ENCODE results near the gene SIPA1L3.

DNA sequence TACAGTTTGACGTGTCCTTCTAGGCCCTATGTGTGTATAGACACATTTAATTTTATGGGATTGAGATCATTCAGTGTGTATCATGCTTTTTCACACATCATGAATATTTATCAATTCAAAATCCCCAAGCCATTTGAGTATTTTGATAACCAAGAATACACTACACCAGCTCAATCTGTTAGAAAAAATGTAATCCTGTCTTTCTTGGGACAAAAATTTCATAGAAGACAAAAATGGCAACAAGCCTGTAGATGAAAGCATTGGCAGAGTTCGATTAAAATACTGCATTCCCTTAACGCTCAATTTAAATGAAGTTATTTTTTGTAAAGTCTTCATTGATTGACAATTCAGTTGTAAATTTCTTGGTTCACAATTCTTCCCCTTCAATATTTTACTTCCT is 42.5 kb upstream of the SIPA1L3 start:
- TF ChIP-seq, protein P1, sequence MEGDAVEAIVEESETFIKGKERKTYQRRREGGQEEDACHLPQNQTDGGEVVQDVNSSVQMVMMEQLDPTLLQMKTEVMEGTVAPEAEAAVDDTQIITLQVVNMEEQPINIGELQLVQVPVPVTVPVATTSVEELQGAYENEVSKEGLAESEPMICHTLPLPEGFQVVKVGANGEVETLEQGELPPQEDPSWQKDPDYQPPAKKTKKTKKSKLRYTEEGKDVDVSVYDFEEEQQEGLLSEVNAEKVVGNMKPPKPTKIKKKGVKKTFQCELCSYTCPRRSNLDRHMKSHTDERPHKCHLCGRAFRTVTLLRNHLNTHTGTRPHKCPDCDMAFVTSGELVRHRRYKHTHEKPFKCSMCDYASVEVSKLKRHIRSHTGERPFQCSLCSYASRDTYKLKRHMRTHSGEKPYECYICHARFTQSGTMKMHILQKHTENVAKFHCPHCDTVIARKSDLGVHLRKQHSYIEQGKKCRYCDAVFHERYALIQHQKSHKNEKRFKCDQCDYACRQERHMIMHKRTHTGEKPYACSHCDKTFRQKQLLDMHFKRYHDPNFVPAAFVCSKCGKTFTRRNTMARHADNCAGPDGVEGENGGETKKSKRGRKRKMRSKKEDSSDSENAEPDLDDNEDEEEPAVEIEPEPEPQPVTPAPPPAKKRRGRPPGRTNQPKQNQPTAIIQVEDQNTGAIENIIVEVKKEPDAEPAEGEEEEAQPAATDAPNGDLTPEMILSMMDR (IDR thresholded peaks at IDR 0.05) = no peak
- no peak for TF ChIP-seq POLR2A (IDR thresholded peaks at IDR 0.05)
